HCT116 (cell line): ENCODE results near the gene GRB10. TPM values are rescaled to one million over a fixed set of nuclear protein-coding genes. Genes with fewer than 3 reads are reported as not detected.

Source experiments
- ATAC-seq: fragments of 200-7000 bp; cut with Tn5 transposase; 2 replicates; pipeline ENCODE4 v1.9.1; 2020; ENCODE audit warnings: mild to moderate bottlenecking, moderate library complexity
- BruUV-seq: library from RNA; stranded (reverse); fragments of 400-500 nt; replicated peaks from 2 replicates; lab custom pipeline; 2021; lab: Mats Ljungman, UMichigan
- CTCF ChIA-PET: fragments of 300-600 bp; sonication (Branson Sonifier 250); formaldehyde crosslinking; loops from one replicate; lab custom pipeline; 2021; ENCODE audit warnings: antibody characterized with exemption; lab: Charles Lee
- POLR2A ChIA-PET: fragments of 300-600, 350-600 bp; sonication (Branson Sonifier 250); formaldehyde crosslinking; loops from one replicate; lab custom pipeline; 2021; ENCODE audit warnings: antibody characterized with exemption; lab: Charles Lee
- RAD21 ChIA-PET, 2 experiments: fragments of 300-600 bp; sonication (Branson Sonifier 250); formaldehyde crosslinking; loops; one replicate each; lab custom pipeline; 2023; ENCODE audit warnings: low total read pairs in 2 of 2; ENCODE audit not compliant: uncharacterized antibody in 2 of 2, unreplicated experiment in 2 of 2, low non-redundant PET in 1 of 2; lab: Charles Lee
- DNase-seq: peaks from one replicate; pipeline ENCODE4 v3.0.0-alpha.2; 2010; ENCODE audit warnings: low read depth, low spot score
- H2AFZ ChIP-seq: fragments of 200-600 bp; shearing (Covaris generic), sonication (generic); 2 replicates; pipeline ENCODE4 v1.6.1; 2017; ENCODE audit warnings: low read depth, mixed run types, mixed read lengths, antibody characterized with exemption, low read length; ENCODE audit not compliant: poor library complexity, severe bottlenecking
- H3K27ac ChIP-seq: 2 replicates; pipeline ENCODE4 v1.5.1; 2012; ENCODE audit warnings: low read depth, low read length
- H3K27me3 ChIP-seq: fragments of 200-600 bp; sonication (generic); 2 replicates; pipeline ENCODE4 v1.6.1; 2016; ENCODE audit warnings: mixed run types, low read length, mixed read lengths; ENCODE audit not compliant: insufficient read depth
- H3K36me3 ChIP-seq, 2 experiments: fragments of 200-500 bp in 1 of 2; fragments of 200-600 bp in 1 of 2; sonication (Bioruptor generic) in 1 of 2; sonication (generic) in 1 of 2; 2 replicates each; pipeline versions ENCODE4 v1.5.1 to v1.6.1; 2014 to 2016; ENCODE audit warnings: low read length in 2 of 2, inconsistent platforms in 1 of 2, mixed read lengths in 1 of 2, mixed run types in 1 of 2; ENCODE audit not compliant: insufficient read depth in 2 of 2, control insufficient read depth in 1 of 2
- H3K4me1 ChIP-seq, 2 experiments: fragments of 200-600 bp in 1 of 2; sonication (generic) in 1 of 2; 2 replicates each; pipeline versions ENCODE4 v1.5.1 to v1.6.1; 2012 to 2017; ENCODE audit warnings: low read length in 2 of 2, inconsistent platforms in 1 of 2, mild to moderate bottlenecking in 1 of 2, mixed read lengths in 1 of 2, mixed run types in 1 of 2, moderate library complexity in 1 of 2; ENCODE audit not compliant: insufficient read depth in 2 of 2, control insufficient read depth in 1 of 2
- H3K4me2 ChIP-seq: fragments of 200-600 bp; sonication (generic); 2 replicates; pipeline ENCODE4 v1.6.1; 2017; ENCODE audit warnings: mixed run types, low read length, mixed read lengths
- H3K4me3 ChIP-seq, 2 experiments: fragments of 200-600 bp in 1 of 2; sonication (generic) in 1 of 2; replicated peaks in 1 of 2; 2 replicates each; pipeline ENCODE4 v1.5.1; 2011 to 2016; ENCODE audit warnings: low read length in 2 of 2, control low read depth in 1 of 2, low read depth in 1 of 2, mild to moderate bottlenecking in 1 of 2, mixed read lengths in 1 of 2, mixed run types in 1 of 2
- H3K79me2 ChIP-seq: fragments of 200-600 bp; sonication (generic); 2 replicates; pipeline ENCODE4 v1.6.1; 2017; ENCODE audit warnings: mild to moderate bottlenecking, mixed run types, low read length, moderate library complexity, mixed read lengths; ENCODE audit not compliant: insufficient read depth
- H3K9ac ChIP-seq: fragments of 200-600 bp; sonication (generic); 2 replicates; pipeline ENCODE4 v1.6.1; 2016; ENCODE audit warnings: low read length, mixed read lengths
- H3K9me2 ChIP-seq: fragments of 200-600 bp; sonication (generic), shearing (Covaris generic); 2 replicates; pipeline ENCODE4 v1.6.1; 2017; ENCODE audit warnings: mixed run types, mild to moderate bottlenecking, moderate library complexity; ENCODE audit not compliant: insufficient read depth
- H3K9me3 ChIP-seq, 2 experiments: fragments of 200-500 bp in 1 of 2; fragments of 200-600 bp in 1 of 2; sonication (Bioruptor generic) in 1 of 2; sonication (generic) in 1 of 2; 2 replicates each; pipeline ENCODE4 v1.6.1; 2014 to 2017; ENCODE audit warnings: low read length in 2 of 2, mixed read lengths in 2 of 2, inconsistent platforms in 1 of 2, low read depth in 1 of 2, mild to moderate bottlenecking in 1 of 2, mixed run types in 1 of 2, moderate library complexity in 1 of 2; ENCODE audit not compliant: control insufficient read depth in 1 of 2, insufficient read depth in 1 of 2
- H4K20me1 ChIP-seq: fragments of 200-600 bp; sonication (generic), shearing (Covaris generic); 2 replicates; pipeline ENCODE4 v1.6.1; 2017; ENCODE audit warnings: mixed run types, mild to moderate bottlenecking, moderate library complexity; ENCODE audit not compliant: insufficient read depth
- CBX3 ChIP-seq: IDR thresholded peaks from 2 replicates; pipeline ENCODE4 v1.6.1; 2012; ENCODE audit warnings: low read depth
- JUND ChIP-seq: IDR thresholded peaks from 2 replicates; pipeline ENCODE4 v1.6.1; 2012
- RAD21 ChIP-seq: IDR thresholded peaks from 2 replicates; pipeline ENCODE4 v1.6.1; 2012; ENCODE audit warnings: low read depth, mild to moderate bottlenecking
- REST ChIP-seq: IDR thresholded peaks from 2 replicates; pipeline ENCODE4 v1.6.1; 2012; ENCODE audit warnings: low read depth
- SIN3A ChIP-seq: IDR thresholded peaks from 2 replicates; pipeline ENCODE4 v1.6.1; 2012; ENCODE audit warnings: low read depth
- ZBTB33 ChIP-seq: IDR thresholded peaks from 2 replicates; pipeline ENCODE4 v1.6.1; 2011; ENCODE audit warnings: mild to moderate bottlenecking, low read length, moderate library complexity; ENCODE audit not compliant: insufficient replicate concordance; ENCODE audit errors: extremely low read depth
- ZNF274 ChIP-seq: fragments of 200-500 bp; sonication (Bioruptor generic); IDR thresholded peaks from 2 replicates; pipeline ENCODE4 v1.6.1; 2014; ENCODE audit warnings: mild to moderate bottlenecking, low read depth, low read length, inconsistent platforms
- intact Hi-C: fragments of 100-400 bp; cut with micrococcal nuclease; formaldehyde crosslinking; loops from 2 replicates; pipeline ENCODE4 v1.10.0; 2022
- total RNA-seq: library from RNA; stranded (reverse); gene quantifications from one replicate; pipeline ENCODE4 v1.2.1, GENCODE V29; 2021; ENCODE audit not compliant: unreplicated experiment

The GRB10 gene
- total RNA-seq, 1 experiment from 2014 or later: 37.3 TPM

DNA sequence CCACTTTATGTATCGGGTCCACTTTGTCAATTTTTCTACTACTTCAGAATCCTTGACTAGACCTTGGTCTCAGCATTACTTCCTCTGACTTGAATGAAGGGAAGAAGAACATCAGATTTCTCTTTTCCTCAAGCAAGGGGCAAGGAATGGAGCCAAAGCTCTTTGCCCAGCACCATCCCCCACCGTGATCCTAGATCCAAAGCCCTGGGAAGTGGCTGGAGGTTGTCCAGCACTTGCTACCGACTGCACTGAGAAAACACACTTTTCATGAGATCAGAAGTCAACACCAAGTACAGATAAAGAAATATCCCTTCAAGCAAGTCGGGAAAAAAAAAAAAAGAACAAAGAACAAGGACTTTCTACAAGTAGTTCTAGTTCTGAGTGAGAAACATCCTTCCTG is 115.4 kb downstream of the GRB10 start:
- BruUV-seq: no TSS peak
- CTCF ChIA-PET: no interaction called here
- intact Hi-C loops: no loop called here
- H3K9ac ChIP-seq: no peak overlapping the region
- ATAC-seq (no peak), DNase-seq (no peak)
- H3K27me3 ChIP-seq: no peaks in the 10 kb centered on the region
- H3K4me3 ChIP-seq: no peak overlapping the region
- no peaks in the 10 kb centered on the region for H3K79me2 ChIP-seq
- peaks cover 23 to 25% of the 10 kb centered on the region in 2 experiments for H3K4me1 ChIP-seq
- POLR2A ChIA-PET: no interaction called here
- no peak for TF ChIP-seq ZBTB33
- no peak for TF ChIP-seq RAD21
- no peak for TF ChIP-seq ZNF274
- no peak for TF ChIP-seq JUND
- TF ChIP-seq REST: no peak
- no peak for TF ChIP-seq CBX3
- no peak for TF ChIP-seq SIN3A
- no peaks in the 10 kb centered on the region for H3K36me3 ChIP-seq
- no peaks in the 10 kb centered on the region for H3K9me3 ChIP-seq
- H3K4me2 ChIP-seq: no peak overlapping the region
- H3K27ac ChIP-seq: no peak overlapping the region
- no peak overlapping the region for H2AFZ ChIP-seq
- H4K20me1 ChIP-seq: no peaks in the 10 kb centered on the region
- RAD21 ChIA-PET: no interaction called here
- H3K9me2 ChIP-seq: no peaks in the 10 kb centered on the region
